HG02571 (cell line): ENCODE data around the gene CDR2.

ENCODE experiments used
- ATAC-seq: cut with Tn5 transposase; IDR thresholded peaks from one replicate; pipeline ENCODE4 v1.9.1; 2021; ENCODE audit warnings: mild to moderate bottlenecking, moderate library complexity; ENCODE audit not compliant: unreplicated experiment

CDR2 gene

DNA sequence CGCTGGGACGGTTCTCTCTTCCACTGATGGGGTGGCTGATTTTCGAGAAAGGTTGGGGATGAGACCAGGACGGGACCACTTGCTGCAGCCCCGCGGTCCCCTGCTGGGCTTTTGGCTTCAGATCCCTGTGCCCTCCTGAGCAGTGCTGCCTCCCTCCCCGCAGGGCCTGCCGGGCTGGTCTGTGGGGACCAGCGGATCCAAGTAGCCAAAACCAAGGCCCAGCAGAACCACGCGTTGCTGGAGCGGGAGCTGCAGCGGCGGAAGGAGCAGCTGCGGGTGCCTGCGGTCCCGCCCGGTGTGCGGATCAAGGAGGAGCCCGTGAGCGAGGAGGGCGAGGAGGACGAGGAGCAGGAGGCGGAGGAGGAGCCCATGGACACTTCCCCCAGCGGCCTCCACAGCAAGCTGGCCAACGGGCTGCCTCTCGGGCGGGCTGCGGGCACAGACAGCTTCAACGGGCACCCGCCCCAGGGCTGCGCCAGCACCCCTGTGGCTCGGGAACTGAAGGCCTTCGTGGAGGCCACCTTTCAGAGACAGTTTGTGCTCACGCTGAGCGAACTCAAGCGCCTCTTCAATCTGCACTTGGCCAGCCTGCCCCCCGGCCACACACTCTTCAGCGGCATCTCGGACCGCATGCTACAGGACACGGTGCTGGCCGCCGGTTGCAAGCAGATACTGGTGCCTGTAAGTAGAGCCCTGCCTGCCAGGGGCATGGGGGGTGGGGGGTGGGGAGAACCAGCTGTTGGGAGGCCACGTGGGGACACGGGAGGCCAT lies 48.6 kb downstream of the CDR2 start:
- ATAC-seq: no peak

DNA sequence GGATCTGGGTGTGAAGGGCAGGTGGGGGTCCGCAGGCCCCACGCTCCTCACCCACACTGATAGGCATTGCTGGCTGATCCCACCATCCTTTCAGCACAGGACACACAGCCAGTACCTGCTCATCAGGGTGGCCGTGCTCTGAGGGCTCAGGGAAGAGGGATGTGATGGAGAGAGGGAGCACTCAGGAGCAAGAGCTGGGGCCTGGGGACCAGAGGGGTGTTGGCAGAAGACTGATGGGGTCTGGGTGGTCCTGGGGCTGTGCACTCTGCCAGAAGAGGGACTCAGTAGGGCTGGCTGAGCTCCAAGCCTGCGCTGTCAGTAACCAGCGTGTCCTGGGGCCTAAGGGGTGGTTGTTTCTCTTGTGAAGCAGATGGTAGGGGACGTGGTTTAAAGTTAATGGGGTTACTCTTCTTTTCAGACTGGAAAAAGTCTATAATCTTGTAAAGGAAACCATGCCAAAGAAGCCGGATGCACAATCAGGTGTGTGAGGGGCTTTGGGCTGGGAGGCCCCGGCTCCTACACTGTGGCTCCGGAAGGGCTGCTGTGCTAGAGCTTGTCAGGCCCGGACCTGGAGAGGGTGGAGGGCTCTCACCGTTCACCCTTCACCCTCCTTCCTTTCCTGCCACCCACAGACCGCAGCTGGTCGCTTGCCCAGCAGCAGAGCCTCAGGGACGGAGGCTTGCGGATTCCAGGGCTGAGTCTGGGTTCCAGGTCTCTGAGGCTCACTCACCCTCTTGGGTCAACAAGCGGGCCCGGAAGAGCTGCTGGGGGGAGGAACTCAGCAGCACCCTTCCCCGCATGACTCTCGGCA lies 49.4 kb downstream of the CDR2 start:
- ATAC-seq: no peak

- no peak for ATAC-seq
Measured at GRCh38 chr16:22323959-22324786, 50.2 kb downstream of the CDR2 start.

DNA sequence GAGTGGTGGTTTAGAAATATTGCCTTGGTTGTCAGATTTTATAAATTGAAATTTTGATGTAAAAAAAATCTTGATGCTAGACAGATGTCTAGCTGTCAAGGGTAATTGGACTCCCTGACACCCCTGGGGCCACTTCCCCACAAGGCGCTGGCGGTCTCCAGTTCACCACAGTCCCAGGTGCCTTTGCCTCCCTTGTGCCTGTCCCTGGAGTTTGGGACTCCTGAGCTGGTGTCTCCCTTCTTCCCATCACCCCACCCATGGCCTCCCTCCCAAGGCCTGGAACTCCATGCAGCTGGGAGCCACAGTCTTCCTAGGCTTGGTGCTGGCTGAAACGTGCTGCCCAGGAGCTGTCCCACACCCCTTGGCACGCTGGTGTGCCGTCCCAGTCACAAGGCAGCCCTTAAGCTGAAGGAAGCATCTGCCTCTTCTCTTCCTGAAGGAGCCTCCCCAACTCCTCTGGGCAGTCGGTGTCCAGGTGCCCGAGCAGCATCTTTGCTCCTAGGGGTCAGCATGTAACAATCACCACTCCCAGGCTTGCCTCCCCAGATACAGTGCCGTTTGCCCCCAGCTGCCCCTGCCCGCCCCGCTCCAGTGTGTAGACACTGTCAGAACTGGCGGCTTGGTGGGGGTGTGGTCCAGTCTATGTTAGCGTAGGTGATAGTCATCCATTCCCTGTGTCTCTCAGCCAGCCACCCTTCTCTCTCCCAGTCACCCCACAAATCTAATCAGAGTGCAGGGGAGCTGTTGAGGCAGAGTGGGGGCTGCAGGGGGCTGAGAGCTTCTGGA lies 51.1 kb downstream of the CDR2 start:
- ATAC-seq: no peak

GRCh38 chr16:22322741-22323140 lies 51.7 kb downstream of the CDR2 start:
- ATAC-seq: no peak

- no peak for ATAC-seq
Measured at GRCh38 chr16:22322021-22322471, 52.4 kb downstream of the CDR2 start.

DNA sequence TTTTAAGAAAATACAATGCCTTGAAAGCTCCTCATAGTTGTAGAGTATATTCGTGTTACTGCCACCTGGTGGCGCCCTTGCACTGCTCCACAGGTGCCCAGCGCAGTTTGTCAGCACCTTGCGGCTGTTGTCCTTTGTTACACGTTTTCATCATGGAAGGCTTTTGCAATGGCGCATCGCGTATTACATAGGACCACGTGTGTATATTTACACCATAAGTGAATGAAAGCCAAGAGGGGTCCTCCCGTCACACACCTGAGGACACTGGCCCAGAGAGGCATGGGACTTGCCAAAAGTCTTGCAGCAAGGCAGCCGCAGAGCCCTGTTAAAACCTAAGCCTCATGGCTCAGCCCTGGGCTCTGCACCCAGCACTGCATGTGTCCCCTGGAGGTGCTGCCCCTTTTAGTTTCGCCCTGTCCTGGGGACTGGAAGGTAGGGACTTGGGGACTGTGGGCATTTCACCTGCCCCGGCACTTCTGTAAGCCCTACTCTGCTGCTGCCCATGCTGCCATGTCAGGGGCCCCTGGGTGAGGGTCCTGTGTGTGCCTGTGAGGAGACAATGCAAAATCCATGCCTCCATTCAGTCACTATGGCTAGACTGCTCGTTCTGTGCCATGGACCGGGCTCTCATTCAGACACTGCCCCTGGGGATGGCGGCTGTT lies 52.9 kb downstream of the CDR2 start:
- no peak for ATAC-seq

GRCh38 chr16:22320572-22321339 lies 53.7 kb downstream of the CDR2 start:
- ATAC-seq: no peak

GRCh38 chr16:22318690-22319358 lies 55.6 kb downstream of the CDR2 start:
- no peak for ATAC-seq

DNA sequence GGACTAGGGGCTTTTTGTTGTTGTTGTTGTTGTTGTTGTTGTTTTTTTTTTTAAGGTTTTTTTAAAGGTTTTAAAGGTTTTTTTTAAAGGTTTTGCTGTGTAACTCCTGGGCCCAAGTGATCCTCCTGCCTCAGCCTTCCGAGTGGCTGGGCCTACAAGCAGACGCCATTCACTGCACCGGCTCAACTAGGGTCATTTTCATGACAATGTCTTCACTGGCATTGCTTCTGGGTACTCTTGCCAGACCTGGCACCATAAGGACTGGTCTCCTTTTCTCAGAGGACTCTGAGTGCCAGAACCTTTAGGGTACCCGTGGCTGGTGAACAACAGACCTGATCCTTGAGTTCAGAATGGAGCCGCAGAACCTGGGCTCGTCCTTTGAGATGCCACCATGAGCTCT lies 56.8 kb downstream of the CDR2 start:
- ATAC-seq: no peak

GRCh38 chr16:22317001-22317530 lies 57.4 kb downstream of the CDR2 start:
- no peak for ATAC-seq

GRCh38 chr16:22316411-22316811 lies 58.0 kb downstream of the CDR2 start:
- no peak for ATAC-seq

DNA sequence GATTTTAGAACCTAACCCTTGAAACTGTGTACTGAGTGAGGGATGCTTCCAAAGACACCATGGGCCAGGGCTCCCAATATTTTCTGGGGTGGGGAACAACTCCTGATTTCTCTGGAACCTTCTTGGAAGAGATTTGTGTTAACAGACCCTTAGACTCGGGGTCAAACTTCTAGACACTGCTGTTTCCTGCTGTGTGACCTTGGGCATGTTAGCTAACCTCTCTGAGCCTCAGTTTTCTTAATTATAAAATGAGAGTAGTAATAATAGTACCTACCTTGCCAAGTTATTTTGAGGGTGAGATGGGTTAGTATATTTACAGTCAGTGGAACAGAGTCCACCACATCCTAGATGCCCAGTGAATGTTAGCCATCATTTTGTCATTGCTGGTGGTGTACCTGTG lies 58.4 kb downstream of the CDR2 start:
- ATAC-seq: no peak

DNA sequence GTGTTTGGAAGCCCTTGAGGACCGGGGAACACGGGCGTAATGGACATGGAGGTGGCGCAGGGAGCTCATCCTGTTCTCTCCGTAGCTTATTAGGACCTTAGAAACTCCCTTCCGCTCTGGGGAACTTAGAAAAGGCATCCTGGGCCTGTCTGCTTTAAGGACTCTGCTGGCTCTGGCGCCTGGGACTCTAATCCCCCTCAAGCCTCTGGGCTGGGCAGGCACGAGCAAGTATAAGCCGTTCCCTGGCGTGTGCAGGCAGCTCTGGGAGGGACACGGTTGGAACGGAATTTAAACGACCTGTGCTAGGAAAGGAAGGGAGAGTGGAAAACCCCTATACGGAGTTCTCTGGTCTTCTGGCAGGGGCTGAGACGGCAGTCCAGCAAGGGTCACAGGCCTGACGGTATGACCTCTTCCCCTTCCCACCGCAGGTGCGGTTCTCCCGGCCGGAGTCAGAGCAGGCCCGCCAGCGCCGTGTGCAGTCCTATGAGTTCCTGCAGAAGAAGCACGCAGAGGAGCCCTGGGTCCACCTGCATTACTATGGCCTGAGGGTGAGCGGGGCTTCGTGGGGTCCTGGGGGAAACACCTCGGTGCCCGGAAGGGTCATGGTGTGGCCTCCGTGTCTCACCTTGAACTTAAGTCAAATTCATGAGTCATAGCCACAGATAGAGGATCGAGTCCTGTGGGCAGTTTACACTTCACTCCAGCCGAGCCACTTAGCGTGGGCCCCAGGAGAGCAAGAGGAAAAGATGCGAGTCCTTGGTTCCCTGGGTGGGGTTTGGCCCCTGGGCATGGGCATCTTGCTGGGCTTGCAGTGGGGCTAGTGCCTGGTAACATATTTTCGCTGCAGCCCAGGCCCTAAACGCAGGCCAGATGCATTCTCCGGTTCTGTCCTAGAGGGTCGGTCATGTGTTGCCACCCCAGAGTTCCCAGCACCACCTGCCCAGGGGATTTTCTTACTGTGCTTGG lies 59.5 kb downstream of the CDR2 start:
- ATAC-seq: no peak

GRCh38 chr16:22313876-22314470 lies 60.4 kb downstream of the CDR2 start:
- ATAC-seq: no peak

GRCh38 chr16:22312897-22313781 lies 61.3 kb downstream of the CDR2 start:
- ATAC-seq: no peak
